ENCODE measurements around the gene CA11.
A peak's percentile ranks its signal among the peaks of the same experiment; 100 is the strongest.

DNA sequence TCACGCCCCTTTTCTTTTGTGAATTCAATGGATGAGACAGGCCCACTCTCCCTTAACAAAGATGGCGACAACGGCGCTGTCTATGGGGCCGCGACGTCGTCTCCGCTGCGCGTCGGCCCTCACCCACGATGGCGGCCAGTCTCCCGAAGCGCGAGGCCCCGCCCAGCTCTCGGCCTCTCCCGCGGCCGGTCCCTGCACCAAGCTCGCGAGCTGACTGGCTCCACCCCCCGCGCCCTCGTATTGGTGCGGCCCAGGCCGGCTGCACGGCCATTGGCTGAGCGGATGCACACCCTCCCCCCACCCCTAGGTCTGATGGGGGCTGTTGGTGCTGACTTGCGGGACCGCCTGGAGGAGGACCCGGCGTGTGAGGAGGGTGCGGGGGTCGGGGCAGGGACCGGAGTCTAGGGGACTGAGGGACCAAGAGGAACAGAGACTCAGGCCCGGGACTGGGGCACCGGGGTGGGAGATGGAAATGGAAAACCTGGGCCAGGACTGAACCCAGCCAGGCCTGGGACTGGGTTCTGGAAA lies 21.9 kb downstream of the CA11 start:
- TF ChIP-seq, protein P1, sequence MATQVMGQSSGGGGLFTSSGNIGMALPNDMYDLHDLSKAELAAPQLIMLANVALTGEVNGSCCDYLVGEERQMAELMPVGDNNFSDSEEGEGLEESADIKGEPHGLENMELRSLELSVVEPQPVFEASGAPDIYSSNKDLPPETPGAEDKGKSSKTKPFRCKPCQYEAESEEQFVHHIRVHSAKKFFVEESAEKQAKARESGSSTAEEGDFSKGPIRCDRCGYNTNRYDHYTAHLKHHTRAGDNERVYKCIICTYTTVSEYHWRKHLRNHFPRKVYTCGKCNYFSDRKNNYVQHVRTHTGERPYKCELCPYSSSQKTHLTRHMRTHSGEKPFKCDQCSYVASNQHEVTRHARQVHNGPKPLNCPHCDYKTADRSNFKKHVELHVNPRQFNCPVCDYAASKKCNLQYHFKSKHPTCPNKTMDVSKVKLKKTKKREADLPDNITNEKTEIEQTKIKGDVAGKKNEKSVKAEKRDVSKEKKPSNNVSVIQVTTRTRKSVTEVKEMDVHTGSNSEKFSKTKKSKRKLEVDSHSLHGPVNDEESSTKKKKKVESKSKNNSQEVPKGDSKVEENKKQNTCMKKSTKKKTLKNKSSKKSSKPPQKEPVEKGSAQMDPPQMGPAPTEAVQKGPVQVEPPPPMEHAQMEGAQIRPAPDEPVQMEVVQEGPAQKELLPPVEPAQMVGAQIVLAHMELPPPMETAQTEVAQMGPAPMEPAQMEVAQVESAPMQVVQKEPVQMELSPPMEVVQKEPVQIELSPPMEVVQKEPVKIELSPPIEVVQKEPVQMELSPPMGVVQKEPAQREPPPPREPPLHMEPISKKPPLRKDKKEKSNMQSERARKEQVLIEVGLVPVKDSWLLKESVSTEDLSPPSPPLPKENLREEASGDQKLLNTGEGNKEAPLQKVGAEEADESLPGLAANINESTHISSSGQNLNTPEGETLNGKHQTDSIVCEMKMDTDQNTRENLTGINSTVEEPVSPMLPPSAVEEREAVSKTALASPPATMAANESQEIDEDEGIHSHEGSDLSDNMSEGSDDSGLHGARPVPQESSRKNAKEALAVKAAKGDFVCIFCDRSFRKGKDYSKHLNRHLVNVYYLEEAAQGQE (IDR thresholded peaks at IDR 0.05; ENCODE audit: low read depth): no peak
- TF ChIP-seq CREB1 (IDR thresholded peaks at IDR 0.05; ENCODE audit: low read depth) (peak; percentile 37; the same call in 1 of the 2 replicates), RAD21 (IDR thresholded peaks at IDR 0.05; ENCODE audit: low read depth) (no peak), TAF1 (IDR thresholded peaks at IDR 0.05; ENCODE audit: low read depth) (no peak), EGR1 (IDR thresholded peaks at IDR 0.05) (peak; percentile 91), CEBPB (IDR thresholded peaks at IDR 0.05) (no peak), MAX (IDR thresholded peaks at IDR 0.05) (peak; percentile 68), YY1 (IDR thresholded peaks at IDR 0.05; ENCODE audit: low read depth) (peak; percentile 100)
- TF ChIP-seq, protein P2, sequence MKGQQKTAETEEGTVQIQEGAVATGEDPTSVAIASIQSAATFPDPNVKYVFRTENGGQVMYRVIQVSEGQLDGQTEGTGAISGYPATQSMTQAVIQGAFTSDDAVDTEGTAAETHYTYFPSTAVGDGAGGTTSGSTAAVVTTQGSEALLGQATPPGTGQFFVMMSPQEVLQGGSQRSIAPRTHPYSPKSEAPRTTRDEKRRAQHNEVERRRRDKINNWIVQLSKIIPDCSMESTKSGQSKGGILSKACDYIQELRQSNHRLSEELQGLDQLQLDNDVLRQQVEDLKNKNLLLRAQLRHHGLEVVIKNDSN (IDR thresholded peaks at IDR 0.05): no peak
